Stomach smooth muscle (tissue), 2 donors: Measurements from ENCODE around the gene GAREM1.
"Not testable (repeated sequence)": the region's sequence is repeated elsewhere in the genome, so short reads cannot be mapped to it uniquely, and the experiment has no call there.

Experiments used
- H3K27ac ChIP-seq: one replicate; pipeline ENCODE4 v1.7.0; 2013; ENCODE audit warnings: mild to moderate bottlenecking, low read length, inconsistent platforms
- H3K27me3 ChIP-seq, 2 donors: one replicate each; pipeline ENCODE4 v1.7.0; 2013; ENCODE audit warnings: low read length in 2 of 2; ENCODE audit not compliant: insufficient read depth in 2 of 2, control insufficient read depth in 1 of 2
- H3K36me3 ChIP-seq, 2 donors: one replicate each; pipeline ENCODE4 v1.7.0; 2013; ENCODE audit warnings: low read length in 2 of 2; ENCODE audit not compliant: control insufficient read depth in 2 of 2, insufficient read depth in 2 of 2
- H3K4me1 ChIP-seq: one replicate; pipeline ENCODE4 v1.7.0; 2013; ENCODE audit warnings: low read length; ENCODE audit not compliant: control insufficient read depth, insufficient read depth
- H3K4me3 ChIP-seq, 2 donors: one replicate each; pipeline ENCODE4 v1.7.0; 2013; ENCODE audit warnings: low read length in 2 of 2
- H3K9ac ChIP-seq, 2 donors: one replicate each; pipeline ENCODE4 v1.7.0; 2013; ENCODE audit warnings: low read length in 2 of 2, mild to moderate bottlenecking in 1 of 2
- H3K9me3 ChIP-seq, 2 donors: one replicate each; pipeline ENCODE4 v1.7.0; 2013; ENCODE audit warnings: low read length in 2 of 2; ENCODE audit not compliant: control insufficient read depth in 2 of 2
- donor health status: healthy.
- donor health status: Pancreatic carcinoma.

The GAREM1 gene

GRCh38 chr18:32295604-32296003 is 175.1 kb downstream of the GAREM1 start:
- Histone ChIP-seq H3K9ac (no peak overlapping the region), H3K9me3 (no peaks in the 10 kb centered on the region), H3K4me1 (no peaks in the 10 kb centered on the region), H3K4me3 (no peak overlapping the region), H3K27ac (no peak overlapping the region), H3K36me3 (no peaks in the 10 kb centered on the region), H3K27me3 (no peaks in the 10 kb centered on the region)

DNA sequence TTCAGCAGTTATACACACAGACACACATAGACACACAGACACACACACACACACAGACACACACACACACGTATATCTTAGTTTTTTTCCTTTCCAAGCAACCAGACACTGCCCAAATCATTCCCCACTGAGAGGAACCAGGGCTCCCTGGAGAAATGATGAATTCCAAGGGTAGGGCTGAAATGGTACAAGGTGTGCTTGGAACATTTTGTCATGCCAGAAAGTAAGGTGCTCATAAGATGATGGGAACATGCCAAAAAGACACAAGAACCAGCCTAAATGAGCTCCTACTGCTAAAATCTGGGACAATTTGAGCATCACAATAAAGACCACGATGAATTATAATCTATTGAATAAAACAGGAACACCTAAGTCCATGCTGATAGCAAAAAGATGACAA is 177.6 kb downstream of the GAREM1 start:
- H3K9me3 ChIP-seq, result no peaks in the 10 kb centered on the region
- H3K36me3 ChIP-seq, result no peaks in the 10 kb centered on the region
- H3K27ac ChIP-seq, result no peak overlapping the region
- no peaks in the 10 kb centered on the region for H3K4me1 ChIP-seq
- H3K9ac ChIP-seq, result no peak overlapping the region
- no peak overlapping the region for H3K4me3 ChIP-seq
- H3K27me3 ChIP-seq, result no peaks in the 10 kb centered on the region

DNA sequence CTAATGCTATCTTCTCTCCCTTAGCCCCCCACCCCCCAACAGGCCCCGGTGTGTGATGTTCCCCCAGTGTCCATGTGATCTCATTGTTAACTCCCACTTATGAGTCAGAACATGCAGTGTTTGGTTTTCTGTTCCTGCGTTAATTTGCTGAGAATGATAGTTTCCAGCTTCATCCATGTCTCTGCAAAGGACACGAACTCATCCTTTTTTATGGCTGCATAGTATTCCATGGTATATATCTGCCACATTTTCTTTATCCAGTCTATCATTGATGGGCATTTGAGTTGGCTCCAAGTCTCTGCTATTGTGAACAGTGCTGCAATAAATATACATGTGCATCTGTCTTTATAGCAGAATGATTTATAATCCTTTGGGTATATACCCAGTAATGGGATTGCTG is 179.1 kb downstream of the GAREM1 start:
- H3K9ac ChIP-seq, H3K9me3 ChIP-seq, H3K4me1 ChIP-seq, H3K4me3 ChIP-seq, H3K27me3 ChIP-seq, H3K27ac ChIP-seq: not testable (repeated sequence)
- peaks cover 9 to 10% of the 10 kb centered on the region in 2 donors for H3K36me3 ChIP-seq

DNA sequence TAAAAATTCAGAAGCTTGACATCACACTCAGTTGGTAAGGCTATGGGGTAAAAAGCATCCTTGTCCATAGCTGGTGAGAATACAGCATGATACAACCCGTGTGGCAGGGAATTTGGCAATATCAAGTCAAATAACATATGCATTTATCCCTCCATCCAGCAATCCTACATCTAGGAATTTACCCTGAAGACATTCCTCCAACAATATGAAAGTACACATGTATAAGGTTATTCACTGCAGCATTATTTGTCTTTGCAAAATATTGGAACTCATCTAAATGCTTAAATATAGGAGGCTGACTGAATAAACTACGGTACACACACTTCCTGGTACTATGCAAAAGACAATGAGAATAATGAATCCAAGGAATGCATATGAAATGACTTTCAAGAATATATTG is 179.9 kb downstream of the GAREM1 start:
- Histone ChIP-seq H3K27me3 (no peaks in the 10 kb centered on the region), H3K4me1 (no peaks in the 10 kb centered on the region), H3K36me3 (peaks cover 9 to 10% of the 10 kb centered on the region in 2 donors), H3K9ac (no peak overlapping the region), H3K9me3 (no peaks in the 10 kb centered on the region), H3K27ac (no peak overlapping the region), H3K4me3 (no peak overlapping the region)

DNA sequence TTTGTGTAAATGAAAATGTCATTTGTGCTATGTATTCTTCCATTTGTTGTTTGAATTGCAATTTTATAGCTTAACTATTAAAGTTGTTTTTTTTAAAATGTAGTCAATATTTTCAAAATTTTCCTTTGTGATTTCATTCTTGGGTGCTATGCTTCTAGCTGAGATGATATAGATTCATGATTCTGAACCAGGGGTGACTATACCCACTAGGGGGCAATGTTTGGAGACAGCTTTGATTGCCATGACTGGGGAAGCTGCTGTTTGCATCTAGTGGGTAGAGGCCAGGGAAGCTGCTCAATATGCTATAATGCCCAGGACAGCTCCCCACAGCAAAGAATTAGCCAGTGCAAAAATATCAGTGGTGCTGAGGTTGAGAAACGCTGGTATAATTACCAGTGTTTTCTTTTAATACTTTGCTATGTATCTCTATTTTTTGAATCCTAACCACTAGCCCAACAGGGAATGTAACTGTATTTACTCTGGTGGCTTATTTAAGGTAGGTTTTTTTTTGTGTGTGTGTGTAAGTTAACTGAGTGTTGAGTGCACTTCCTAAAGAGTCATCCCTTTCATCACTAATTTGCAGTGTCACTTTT is 181.1 kb downstream of the GAREM1 start:
- H3K9ac ChIP-seq, result no peak overlapping the region
- H3K36me3 ChIP-seq, result peaks cover 10 to 12% of the 10 kb centered on the region in 2 donors
- H3K27me3 ChIP-seq, result no peaks in the 10 kb centered on the region
- no peaks in the 10 kb centered on the region for H3K9me3 ChIP-seq
- H3K4me1 ChIP-seq, result no peaks in the 10 kb centered on the region
- H3K4me3 ChIP-seq, result no peak overlapping the region
- no peak overlapping the region for H3K27ac ChIP-seq

- H3K4me3 ChIP-seq, result no peak overlapping the region
- no peak overlapping the region for H3K27ac ChIP-seq
- no peaks in the 10 kb centered on the region for H3K9me3 ChIP-seq
- no peaks in the 10 kb centered on the region for H3K27me3 ChIP-seq
- H3K4me1 ChIP-seq, result peaks cover 4% of the 10 kb centered on the region
- peaks cover 10 to 12% of the 10 kb centered on the region in 2 donors for H3K36me3 ChIP-seq
- H3K9ac ChIP-seq, result no peak overlapping the region
Measured at GRCh38 chr18:32287873-32288272, 182.8 kb downstream of the GAREM1 start.

DNA sequence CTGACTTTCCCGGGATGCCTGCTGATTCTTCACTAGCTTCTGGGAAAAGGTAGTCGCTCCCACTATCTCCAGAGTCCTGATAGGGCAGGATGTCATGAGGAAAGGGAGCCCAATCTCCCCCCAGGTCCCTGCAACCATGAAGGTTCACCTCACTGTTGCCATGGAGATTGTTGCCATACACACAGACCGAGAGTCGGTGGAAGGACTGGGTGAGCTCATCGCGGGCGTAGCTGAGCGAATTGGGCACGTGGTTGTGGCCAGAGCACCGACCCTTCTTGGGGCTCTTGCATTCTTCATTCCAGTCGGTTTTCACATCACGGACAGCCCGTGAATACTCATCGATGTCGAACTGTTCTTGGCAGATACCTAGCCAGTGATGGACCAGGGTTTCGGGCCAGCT is 183.4 kb downstream of the GAREM1 start:
- no peak overlapping the region for H3K9ac ChIP-seq
- H3K27me3 ChIP-seq, result no peaks in the 10 kb centered on the region
- no peaks in the 10 kb centered on the region for H3K9me3 ChIP-seq
- H3K4me1 ChIP-seq, result peaks cover 10% of the 10 kb centered on the region
- H3K36me3 ChIP-seq, result peaks cover 10 to 12% of the 10 kb centered on the region in 2 donors
- H3K4me3 ChIP-seq, result no peak overlapping the region
- H3K27ac ChIP-seq, result no peak overlapping the region

DNA sequence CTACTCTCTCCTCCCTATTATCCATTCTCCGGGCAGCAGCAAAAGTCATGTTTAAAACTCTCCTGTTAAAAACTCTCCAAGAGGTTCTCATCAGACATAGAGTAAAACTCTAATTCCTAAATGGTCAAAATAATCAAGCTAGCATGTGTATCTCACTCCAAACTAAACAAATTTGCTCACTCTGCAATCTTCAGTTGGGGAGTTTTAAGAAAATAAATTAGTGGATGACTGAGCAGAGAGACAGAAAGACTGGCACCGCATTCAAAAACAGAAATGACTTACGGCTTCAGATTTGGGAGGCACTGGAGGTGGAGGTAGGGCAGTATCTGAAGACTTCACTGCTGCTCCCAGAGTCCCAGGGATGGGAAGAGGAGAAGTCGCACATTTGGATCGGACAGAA is 183.9 kb downstream of the GAREM1 start:
- H3K27ac ChIP-seq, result no peak overlapping the region
- H3K4me1 ChIP-seq, result peaks cover 11% of the 10 kb centered on the region
- no peak overlapping the region for H3K9ac ChIP-seq
- H3K27me3 ChIP-seq, result no peaks in the 10 kb centered on the region
- no peaks in the 10 kb centered on the region for H3K9me3 ChIP-seq
- no peak overlapping the region for H3K4me3 ChIP-seq
- H3K36me3 ChIP-seq, result peaks cover 10 to 12% of the 10 kb centered on the region in 2 donors

- H3K9ac ChIP-seq, result no peak overlapping the region
- H3K4me3 ChIP-seq, result no peak overlapping the region
- no peaks in the 10 kb centered on the region for H3K27me3 ChIP-seq
- H3K4me1 ChIP-seq, result peaks cover 15% of the 10 kb centered on the region
- H3K36me3 ChIP-seq, result peaks cover 10 to 12% of the 10 kb centered on the region in 2 donors
- no peaks in the 10 kb centered on the region for H3K9me3 ChIP-seq
- no peak overlapping the region for H3K27ac ChIP-seq
Measured at GRCh38 chr18:32284284-32284683, 186.4 kb downstream of the GAREM1 start.

DNA sequence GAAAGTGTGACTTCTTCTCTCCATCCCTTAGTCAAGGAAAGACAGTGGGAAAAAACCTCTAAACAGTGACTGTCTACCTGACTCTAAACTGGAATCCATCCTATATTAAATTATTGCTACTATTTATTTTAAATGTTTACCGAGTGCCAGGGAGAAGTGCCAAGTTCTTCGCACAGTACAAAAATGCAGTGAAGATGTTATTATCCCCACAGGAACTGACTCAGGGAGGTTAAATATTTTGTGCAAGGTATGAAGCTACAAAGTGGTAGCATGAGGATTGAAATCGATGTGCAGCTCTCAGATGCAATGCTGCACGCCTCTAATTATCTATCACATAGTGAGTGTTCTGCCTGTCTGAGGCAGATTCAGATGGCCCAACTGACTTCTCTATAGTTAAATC is 189.8 kb downstream of the GAREM1 start:
- Histone ChIP-seq H3K27ac (no peak overlapping the region), H3K4me3 (no peak overlapping the region), H3K36me3 (peaks cover 0 to 3% of the 10 kb centered on the region in 2 donors), H3K27me3 (no peaks in the 10 kb centered on the region), H3K9me3 (no peaks in the 10 kb centered on the region), H3K9ac (no peak overlapping the region), H3K4me1 (peaks cover 15% of the 10 kb centered on the region)

DNA sequence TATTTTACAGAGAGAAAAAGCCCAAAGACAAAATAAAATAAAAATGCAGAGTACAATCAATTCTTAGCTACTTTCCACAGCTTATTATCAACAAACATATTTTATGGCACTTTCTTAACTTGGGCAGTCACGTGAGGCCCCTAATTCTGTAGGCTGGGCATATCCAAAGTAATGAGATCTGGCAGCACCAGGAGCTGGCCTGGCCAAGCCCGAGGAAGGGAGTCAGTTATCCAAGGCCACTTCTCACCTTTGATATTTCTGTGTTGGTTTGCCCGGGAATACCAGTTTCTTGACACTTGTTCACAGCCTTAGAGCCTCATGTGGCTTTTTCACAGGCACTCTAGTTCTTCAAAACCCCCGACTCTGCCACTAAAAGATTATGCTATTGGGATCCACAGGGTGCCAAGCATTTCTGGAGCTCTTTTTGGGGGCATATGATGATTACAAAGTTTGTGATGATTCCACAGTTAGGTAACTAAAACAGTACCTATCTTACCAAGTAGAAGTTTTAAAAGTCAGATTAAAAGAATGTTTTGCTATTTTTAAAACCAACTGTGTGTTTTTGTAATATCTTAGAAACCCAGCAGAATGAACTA is 190.4 kb downstream of the GAREM1 start:
- Histone ChIP-seq H3K27me3 (no peaks in the 10 kb centered on the region), H3K27ac (no peak overlapping the region), H3K36me3 (peaks cover 0 to under 1% of the 10 kb centered on the region in 2 donors), H3K4me1 (peaks cover 15% of the 10 kb centered on the region), H3K9ac (no peak overlapping the region), H3K4me3 (no peak overlapping the region), H3K9me3 (no peaks in the 10 kb centered on the region)
